HG02571 (cell line): ENCODE results near the gene UNC79.
"Not testable (repeated sequence)": the region's sequence is repeated elsewhere in the genome, so short reads cannot be mapped to it uniquely, and the experiment has no call there.

Experiments
- ATAC-seq: cut with Tn5 transposase; IDR thresholded peaks from one replicate; pipeline ENCODE4 v1.9.1; 2021; ENCODE audit warnings: mild to moderate bottlenecking, moderate library complexity; ENCODE audit not compliant: unreplicated experiment

The UNC79 gene

GRCh38 chr14:93430315-93431035 is at the start of gene UNC79:
Gene UNC79, plus strand, starts transcription at chr14:93430939. Its CDS starts 91 bp downstream, at chr14:93431030.
- no peak for ATAC-seq

GRCh38 chr14:93381644-93382043 is 49.1 kb upstream of the UNC79 start:
- no peak for ATAC-seq

GRCh38 chr14:93384256-93384655 is 46.5 kb upstream of the UNC79 start:
- ATAC-seq = not testable (repeated sequence)

GRCh38 chr14:93395231-93395630 is 35.5 kb upstream of the UNC79 start:
- no peak for ATAC-seq

- ATAC-seq = no peak
These were observed 34.3 kb upstream of the UNC79 start for GRCh38 chr14:93396456-93396855.

GRCh38 chr14:93398491-93398890 is 32.2 kb upstream of the UNC79 start:
- ATAC-seq = no peak

GRCh38 chr14:93402951-93403350 is 27.8 kb upstream of the UNC79 start:
- ATAC-seq = no peak

- ATAC-seq = no peak
These were observed 20.7 kb upstream of the UNC79 start for GRCh38 chr14:93410021-93410420.

GRCh38 chr14:93410893-93411292 is 19.8 kb upstream of the UNC79 start:
- no peak for ATAC-seq

- not testable (repeated sequence) for ATAC-seq
These were observed 5.6 kb upstream of the UNC79 start for GRCh38 chr14:93425136-93425535.

- ATAC-seq = no peak
These were observed 4.0 kb upstream of the UNC79 start for GRCh38 chr14:93426750-93427149.

GRCh38 chr14:93431036-93431670 is 414 bp downstream of the UNC79 start:
- ATAC-seq = no peak

GRCh38 chr14:93454224-93454623 is 23.5 kb downstream of the UNC79 start:
- no peak for ATAC-seq

- no peak for ATAC-seq
These were observed 25.6 kb downstream of the UNC79 start for GRCh38 chr14:93456356-93456755.

- no peak for ATAC-seq
These were observed 27.5 kb downstream of the UNC79 start for GRCh38 chr14:93458234-93458633.

- no peak for ATAC-seq
These were observed 31.7 kb downstream of the UNC79 start for GRCh38 chr14:93462479-93462878.

- ATAC-seq = no peak
These were observed 33.5 kb downstream of the UNC79 start for GRCh38 chr14:93464271-93464670.

- no peak for ATAC-seq
These were observed 44.7 kb downstream of the UNC79 start for GRCh38 chr14:93475471-93475870.

GRCh38 chr14:93476305-93476704 is 45.6 kb downstream of the UNC79 start:
- ATAC-seq = no peak

- not testable (repeated sequence) for ATAC-seq
These were observed 48.3 kb downstream of the UNC79 start for GRCh38 chr14:93479074-93479473.

- no peak for ATAC-seq
These were observed 50.1 kb downstream of the UNC79 start for GRCh38 chr14:93480867-93481266.

GRCh38 chr14:93481758-93482157 is 51.0 kb downstream of the UNC79 start:
- ATAC-seq = no peak

- ATAC-seq = no peak
These were observed 59.3 kb downstream of the UNC79 start for GRCh38 chr14:93490001-93490400.
